Skin of body (tissue), 2 donors: ENCODE results near the gene BACH1. TPM values are rescaled to one million over a fixed set of nuclear protein-coding genes. Genes with fewer than 3 reads are reported as not detected.

Experiments
- DNase-seq: peaks from one replicate; lab custom pipeline; 2025; lab: John Stamatoyannopoulos, UW
- total RNA-seq: library from RNA; depleted of rRNA; stranded (reverse); fragments of >200 nt; gene quantifications from one replicate; pipeline ENCODE4 v1.2.3, GENCODE V29; 2014

Gene BACH1
- total RNA-seq, 1 donor from 2014 or later: 97.7 TPM

DNA sequence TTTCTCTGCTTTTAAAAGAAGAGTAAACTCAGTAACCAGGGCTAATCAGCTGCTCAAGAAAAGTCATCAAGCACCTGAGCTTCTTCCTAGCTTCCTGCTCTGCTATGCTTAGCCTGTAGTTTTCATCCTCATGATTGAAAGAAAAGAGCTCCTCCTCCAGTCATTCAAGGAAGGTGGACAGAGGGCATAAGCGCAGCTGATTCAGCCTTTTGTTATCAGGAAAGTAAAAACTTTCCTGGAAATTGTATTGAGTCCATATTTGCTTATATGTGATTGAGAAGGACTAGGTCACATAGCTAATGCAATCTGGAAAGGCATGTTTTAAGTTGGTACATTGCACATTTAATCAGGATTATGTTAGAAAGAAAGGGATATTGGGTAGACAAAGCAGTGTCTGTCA lies 8.5 kb upstream of the BACH1 start:
- DNase-seq: no peak

DNA sequence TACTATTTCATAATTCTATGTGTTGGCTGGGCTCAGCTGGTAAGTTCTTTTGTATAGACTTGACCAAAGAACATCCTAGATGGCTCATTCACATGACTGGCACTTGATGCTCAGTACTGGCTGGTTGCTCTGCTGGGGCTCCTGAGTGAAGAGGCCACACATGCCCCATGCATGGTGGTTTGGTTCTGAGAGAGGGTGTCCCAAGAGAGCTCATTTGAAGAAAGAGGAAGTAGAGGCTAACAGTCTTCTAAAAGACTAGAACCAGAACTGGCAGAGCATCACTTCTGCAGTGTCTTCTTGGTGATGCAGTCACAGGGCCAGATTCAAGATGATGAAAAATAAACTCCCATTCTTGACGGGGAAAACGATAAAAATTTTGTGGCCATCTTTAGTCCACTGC lies 5.2 kb upstream of the BACH1 start:
- no peak for DNase-seq

DNA sequence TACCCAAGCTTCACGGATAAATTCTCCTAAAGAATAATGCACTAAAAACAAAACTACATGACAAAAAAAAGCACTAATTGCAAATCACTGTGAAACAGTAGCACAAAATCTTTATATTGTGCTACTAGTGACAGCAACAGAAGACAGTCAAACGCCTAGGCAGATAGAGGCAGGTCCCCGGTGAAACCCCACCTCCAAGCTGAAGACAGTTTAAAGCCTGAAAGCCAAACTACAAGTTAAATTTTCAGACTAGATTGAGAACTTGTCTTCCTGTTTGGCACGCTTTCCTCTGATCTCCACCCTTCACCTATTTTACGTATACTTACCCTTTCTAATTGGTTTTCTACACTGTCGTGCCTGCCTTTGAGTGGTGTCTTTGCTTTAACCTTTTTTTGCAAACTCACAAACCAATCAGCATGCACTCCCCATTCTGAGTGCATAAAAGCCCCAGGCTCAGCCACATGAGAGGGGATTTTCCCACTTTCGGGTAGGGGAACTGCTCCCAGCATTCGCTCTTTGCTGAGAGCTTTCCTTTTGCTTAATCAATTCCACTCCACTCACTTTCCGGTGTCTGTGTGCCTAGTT lies 3.6 kb upstream of the BACH1 start:
- no peak for DNase-seq

DNA sequence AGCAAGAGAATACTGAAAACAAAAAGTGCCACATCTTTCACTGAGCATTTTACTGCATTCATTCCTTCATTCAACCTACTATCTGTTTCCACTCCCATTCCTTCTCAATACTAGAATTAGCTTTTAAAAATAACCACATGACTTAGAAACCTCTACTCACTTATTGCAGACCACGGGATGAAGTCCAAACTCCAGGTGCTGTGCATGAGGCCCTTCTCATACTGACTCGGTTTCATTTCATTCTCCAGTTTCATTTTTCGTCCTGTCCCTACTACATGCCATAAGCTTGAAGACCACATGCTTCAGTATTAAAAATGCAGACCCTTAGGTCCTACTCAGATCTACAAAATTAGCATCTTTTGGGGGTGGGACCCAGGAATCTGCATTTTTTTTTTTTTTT lies 2.3 kb upstream of the BACH1 start:
- no peak for DNase-seq

DNA sequence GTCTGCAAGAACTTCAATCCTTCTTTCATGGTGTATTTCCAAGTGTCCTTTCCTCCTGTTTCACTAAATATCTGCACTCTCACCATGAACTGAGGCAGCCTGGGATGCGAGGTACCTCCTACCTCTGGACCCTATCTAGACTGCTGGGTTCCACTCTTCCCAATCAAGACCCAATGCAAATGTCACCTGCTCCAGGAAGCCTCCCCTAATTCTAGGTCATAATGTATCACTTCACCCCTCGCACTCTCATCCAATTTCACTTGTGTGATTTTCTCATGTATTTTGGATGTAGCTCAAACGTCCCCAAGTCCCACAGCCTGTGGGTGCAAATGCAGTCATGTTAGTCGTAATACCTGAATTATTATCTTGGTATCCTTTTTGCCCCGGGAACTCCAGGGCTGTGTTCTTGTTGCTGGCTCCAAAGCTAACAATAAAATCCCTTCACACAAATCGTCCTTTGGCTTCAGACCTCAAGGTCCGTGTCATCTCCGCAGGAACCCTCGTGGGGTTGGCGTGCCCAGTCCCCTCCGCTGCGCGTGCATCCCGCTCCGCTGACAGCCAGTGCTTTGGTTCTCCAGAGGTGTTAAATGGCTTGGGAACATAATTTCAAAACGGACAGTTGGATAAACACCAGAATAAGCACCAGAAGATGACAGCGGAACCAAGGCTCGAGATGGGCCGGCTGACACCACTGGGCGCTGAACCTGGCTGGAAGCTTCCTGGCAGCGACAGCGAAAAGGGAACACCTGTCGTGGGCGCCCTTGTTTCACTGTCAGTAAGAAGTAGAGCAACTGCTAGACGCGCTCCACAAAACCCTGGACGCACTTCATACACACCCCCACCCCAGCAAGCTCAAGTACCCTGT lies 1.0 kb upstream of the BACH1 start:
- no peak for DNase-seq

DNA sequence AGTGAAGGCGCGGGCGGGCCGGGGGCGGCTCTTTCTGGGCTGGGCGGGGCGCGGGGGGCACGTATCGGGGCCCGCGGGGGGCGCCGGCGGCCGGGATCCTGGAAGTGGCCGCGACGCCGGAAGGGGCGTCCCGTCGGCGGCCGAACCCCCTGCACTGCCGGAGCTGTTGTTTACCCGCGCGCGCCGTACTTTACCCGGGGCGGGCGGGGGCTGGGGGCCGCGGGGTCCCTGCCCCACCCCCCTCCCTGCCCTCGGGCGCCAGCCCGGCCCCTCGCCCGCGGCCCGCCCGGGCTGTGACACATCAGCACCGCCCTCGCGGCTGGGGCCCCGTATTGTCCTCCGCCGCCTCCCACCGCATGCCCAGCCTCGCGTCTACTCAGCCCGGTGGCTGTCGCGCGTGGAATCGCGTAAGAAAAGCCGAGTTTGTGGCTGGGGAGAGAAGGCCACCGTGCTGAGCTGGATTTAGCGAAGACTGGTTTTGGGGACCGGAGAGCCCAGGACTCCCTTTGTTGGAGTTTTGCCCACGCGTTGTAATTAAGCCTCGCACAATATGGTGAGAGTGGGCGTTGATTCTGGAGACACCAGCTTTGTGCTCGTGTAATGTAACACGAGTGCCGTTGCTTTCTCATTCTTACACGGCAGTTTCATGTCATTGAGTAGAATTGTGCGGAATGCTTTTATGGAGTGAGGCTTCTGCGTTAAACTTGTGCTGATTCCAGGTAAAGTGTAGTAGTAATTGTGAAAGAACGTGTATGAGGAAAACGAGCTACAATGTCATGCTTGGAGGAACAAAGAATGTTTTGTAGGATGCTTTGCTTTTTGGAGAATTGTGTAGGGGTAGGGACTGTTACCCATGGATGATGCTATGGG lies 559 bp downstream of the BACH1 start:
- DNase-seq: peak; percentile 73

DNA sequence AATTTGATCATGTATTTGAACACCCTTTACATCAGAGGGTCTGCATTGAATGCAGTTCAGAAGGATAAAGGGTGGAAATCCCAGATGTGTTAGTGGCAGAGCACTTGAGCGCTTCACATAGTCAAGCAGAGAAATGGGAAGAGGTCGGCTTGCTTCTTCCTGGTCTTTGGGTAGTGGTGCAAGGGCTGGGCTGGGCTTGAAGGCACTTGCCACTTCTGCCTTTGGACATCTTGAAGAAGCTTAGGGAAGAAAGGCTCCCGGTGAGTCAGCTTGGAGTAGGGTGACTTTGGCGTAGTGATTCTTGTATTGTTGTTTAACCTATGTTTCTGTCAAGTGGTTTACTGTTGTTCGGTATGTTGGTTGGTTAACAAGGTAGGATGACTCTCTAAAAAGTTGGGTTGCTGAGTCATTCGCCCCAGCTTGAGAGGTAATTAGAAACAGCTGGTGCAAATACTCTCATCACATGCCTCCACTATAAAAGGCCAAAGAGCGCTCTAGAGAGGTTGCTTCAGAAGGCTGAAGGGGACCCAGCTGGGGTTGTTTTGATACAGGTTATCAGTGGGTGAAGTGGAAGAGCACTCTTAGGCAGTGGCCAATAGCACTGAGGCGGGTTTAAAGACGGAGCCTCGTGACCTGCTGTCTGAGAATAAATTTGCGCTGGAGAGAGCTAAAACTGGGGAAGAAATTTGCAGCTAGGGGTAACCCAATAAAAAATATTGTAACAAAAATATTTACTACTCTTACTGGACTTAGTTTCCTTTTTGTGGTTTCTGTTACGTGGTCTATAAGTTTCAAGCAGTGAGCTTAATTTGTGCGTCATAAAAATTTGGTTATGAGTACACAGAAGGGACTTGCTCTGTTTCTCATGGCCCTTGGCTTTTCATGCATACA lies 1.4 kb downstream of the BACH1 start:
- DNase-seq: peak; percentile 70

DNA sequence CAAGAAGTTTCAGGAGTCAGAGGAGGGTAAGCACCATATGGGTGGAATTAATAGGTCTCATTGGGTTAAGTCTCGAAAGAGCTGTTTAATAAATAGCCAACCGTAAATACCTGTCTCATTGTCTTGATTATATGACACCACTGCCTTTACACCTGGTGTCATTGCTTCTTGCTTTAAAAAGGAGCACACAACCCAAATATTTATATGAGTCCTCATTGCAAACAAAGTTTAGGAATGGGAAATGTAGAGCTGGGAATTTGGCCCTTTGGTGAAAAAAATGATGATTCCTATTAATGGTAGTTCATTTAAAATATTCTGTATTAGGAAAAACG lies 2.1 kb downstream of the BACH1 start:
- no peak for DNase-seq

DNA sequence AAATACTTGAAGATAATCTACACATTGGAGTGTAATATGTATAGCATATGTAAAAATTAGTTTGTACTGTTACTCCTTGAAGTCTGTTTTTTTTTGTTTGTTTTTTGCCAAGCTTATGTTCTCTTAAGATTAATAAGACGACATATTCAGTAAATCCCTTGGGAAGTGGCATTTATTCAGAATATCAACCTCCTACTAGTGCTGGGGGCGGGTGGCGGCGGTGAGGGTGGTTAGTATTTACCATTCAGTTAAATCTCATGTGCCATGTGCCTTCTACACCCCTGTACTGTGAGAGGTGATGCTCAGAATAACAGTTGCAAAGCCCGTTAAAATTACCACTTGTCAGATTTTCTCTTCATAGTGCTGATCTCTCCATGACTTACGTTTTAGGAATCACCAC lies 3.0 kb downstream of the BACH1 start:
- DNase-seq: no peak

DNA sequence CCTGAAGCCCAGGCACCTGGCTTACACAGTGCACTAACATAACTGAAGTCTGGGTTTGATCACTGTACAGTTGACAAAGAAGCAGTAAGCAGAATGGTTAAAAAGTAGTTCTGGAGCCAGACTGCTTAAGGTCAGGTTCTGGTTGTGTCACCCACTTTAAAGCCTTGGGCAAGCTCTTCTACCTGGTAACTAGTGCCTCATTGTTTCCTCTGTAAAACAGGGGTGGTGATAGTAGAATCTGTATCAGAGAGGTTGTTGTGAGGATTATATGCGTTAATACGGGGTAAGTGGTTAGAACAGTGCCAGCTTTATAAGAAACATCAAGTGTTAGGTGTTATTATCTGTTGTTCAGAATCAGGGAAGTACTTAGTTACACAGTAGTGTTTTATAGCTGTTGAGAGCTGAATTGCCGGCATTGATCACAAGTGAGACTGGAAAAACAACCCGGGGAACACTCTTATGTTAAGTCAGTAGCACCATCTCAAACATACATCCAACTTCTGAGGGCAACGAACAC lies 3.7 kb downstream of the BACH1 start:
- no peak for DNase-seq

DNA sequence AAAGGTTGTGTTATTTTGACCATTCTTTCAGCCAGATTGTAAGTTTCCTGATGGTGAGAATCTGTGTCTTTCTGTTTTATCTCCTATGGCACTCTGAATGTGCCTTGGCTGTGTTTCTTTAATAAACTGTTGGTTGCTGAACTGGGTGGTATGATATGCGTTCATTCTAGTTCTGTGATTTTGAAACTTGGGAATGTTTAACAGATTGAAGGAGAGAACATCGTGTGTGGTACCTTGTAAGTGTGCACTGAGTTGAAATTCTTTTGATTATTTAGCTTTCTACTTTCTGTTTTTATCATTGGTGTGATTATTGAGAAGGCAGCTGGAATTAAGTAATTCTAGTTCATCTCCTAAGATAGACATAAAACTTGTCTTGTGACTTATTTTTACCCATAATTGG lies 4.6 kb downstream of the BACH1 start:
- DNase-seq: no peak

DNA sequence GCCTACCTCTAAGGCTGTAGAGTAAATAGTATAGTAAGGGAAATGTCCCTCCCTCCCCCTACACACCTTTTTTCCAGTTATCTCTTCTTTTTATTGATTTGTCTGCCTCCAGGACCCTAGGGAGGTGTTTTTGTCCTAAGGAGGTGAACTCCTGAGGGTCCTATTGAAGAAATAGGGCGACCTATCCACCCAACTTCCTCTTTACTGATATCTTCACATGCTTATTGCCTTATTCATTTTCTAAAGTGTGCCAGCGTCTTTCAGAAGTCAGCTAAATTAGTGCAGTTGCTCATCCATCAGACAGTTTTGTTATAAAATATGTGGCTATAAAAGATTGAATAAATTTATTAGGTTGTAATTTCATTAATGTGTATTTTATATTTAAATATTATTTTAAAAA lies 5.9 kb downstream of the BACH1 start:
- no peak for DNase-seq

DNA sequence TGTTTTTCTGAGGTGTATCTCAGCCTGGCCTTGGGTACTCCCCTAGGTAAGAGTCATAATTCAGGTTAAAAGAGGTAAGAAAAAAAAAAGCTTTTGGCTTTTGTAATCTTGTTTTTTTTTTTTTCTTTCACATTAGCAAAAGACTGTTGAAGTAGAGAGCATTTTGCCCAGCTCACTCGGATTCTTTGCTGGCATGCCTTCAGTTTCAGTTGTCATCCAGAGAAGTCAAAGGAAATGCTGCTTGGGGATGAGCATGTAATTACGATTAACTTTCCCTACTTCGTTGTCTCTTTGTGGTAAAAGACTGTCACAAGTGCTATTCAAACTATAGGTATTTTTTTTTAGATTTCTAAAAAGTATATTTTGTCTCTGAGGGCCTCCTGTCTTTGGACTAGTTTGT lies 6.3 kb downstream of the BACH1 start:
- DNase-seq: no peak

DNA sequence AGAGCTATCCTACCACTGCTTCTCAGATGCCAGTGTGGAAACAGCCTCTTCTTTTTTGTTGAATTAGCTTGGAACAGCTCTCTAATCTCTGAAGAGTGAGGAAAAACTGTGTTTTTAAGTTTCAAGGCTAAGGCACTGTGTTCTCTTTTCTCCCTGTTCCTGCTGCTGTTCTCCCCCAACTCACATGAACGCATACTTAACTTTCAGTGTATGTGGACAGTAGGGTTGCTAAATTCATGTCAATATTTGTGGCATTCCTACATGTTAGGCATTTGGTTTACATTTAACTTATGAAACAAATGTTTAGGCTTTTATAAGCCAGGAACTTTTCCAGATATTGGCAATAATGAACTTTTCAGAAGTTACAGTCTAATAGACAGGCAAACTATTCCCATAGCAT lies 6.8 kb downstream of the BACH1 start:
- no peak for DNase-seq

DNA sequence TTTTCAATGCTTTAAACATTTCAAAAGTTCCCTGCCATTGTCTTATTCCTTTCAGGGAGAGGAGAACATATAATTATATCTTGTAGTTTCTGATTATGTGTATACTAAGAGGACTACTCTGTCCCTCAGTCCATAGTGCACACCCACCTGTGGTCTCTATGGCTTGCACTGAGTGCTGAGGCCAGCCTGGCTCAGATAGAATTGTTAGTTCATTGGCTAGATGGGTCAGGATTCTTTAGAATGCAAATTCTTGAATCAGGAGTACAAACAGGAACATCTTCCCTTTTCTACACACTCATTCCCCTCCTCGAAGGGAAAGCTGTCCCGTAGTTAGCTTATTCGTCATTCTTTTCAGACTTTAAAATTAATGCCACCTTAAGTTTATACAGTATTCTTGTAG lies 8.2 kb downstream of the BACH1 start:
- no peak for DNase-seq

DNA sequence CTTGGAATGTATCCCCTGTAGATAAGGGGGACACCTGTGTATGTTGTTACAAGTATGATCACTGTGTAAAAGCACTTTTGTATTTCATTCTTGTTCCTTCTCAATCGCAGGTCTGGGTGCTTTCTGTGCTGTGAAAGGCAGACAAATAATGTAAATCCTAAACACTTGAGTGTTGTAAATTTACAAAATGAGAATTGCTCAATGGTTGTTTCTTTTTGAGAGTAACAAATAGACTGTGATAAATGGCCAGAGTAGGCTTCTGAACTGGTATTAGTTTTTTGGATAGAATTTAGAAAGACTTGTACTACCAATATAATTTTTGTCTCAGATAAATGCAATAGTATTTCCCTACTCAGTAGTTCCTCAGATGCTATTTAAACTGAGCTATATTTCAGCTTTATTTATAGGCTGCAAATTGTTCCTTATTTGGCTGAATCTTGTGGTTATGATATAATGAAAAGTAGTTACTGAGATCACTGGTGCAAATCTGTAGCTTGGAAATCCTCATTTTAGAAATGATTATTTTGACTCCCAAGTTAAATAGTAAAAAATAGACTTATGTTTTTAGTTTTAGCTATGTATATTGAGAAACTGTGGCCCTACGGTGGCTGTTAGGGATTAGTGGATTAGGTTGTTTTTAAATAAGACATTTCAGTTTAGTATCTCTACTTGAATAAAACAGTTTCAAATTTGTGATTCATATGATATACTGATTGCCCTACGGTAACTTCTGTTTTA lies 9.2 kb downstream of the BACH1 start:
- DNase-seq: no peak

DNA sequence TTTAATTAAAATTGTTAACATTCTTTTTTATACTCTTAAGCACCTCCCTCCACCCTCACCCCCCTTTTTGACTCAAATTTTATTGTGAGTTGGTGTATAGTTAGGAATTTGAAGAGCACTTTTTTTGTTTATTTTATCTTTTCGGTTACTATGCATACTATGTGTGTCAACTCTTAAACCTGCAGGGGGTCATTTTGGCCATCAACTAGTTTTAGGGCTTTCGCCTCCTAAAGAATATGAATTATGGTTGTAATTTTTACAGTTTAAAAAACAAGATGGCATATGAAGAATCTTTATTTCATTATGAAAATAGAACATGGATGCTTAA lies 9.7 kb downstream of the BACH1 start:
- no peak for DNase-seq

DNA sequence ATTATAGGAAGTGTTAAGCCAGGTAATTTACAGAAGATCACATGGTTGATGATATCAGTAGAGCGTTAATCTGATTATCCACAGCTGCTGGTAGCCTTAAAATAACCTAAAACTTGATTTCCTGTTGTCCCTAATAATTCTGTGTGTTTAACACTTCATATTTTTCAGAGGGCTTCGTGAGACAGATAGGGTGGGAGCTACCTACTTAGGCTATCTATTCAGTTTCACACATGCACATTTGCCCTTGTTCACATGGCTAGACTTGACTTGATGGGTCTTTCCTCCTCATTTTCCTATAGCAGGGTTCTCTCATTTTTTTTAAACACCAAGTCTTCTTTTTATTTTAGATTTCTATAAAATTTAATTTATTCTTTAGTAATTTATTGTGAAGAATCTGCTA lies 11.0 kb downstream of the BACH1 start:
- DNase-seq: no peak

DNA sequence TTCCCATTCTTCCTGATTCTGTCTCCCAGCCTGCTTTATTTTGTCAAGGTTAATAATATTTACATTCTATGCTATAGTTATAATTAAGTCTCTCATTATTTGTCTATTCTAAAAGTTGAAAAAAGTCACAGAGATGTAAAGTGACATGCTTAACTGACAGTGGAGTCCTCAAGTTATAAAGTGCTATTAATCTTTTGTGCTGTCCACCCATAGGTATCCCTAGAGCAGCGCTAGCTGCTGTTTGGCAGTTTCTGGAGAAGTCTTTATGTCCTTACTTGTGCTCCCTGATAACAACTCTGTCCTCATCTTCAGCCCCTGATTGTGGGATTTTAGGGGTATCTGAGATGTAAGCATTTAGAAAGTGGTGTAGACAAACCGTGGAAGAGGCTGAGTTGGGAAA lies 13.1 kb downstream of the BACH1 start:
- DNase-seq: no peak

DNA sequence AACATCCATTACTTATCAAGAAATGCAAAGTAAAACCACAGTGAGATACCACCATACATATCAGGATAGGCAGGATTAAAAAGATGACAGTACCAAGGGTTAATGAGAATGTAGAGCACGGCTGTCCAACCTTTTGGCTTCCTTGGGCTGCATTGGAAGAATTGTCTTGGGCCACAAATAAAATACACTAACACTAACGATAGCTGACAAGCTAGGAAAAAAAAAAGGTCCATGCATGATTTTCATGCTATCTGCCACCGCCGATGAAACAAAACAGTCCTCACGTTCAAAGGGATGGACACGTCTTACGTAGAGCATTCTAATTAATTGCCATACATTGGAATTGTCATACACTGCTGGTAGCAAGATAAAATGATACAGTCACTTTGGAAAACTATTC lies 14.3 kb downstream of the BACH1 start:
- no peak for DNase-seq
